ENCODE results near the gene CDR2L. TPM values are rescaled to one million over a fixed set of nuclear protein-coding genes. Genes with fewer than 3 reads are reported as not detected.
"Not testable (repeated sequence)": the region's sequence is repeated elsewhere in the genome, so short reads cannot be mapped to it uniquely, and the experiment has no call there.

Gene CDR2L
- polyA plus RNA-seq, 3 donors: 8.0 to 11.4 (median 8.8) TPM

GRCh38 chr17:74972973-74973328 is 14.5 kb upstream of the CDR2L start:
- no peak for DNase-seq (ENCODE audit: extremely low read depth in 1 of 11, low read depth in 9 of 11, low spot score in 4 of 11)

- no peak for DNase-seq (ENCODE audit: extremely low read depth in 1 of 11, low read depth in 9 of 11, low spot score in 4 of 11)
Measured at GRCh38 chr17:74975943-74976342, 11.5 kb upstream of the CDR2L start.

- DNase-seq (ENCODE audit: extremely low read depth in 1 of 11, low read depth in 9 of 11, low spot score in 4 of 11): no peak
Measured at GRCh38 chr17:74977802-74978201, 9.6 kb upstream of the CDR2L start.

- no peak for DNase-seq (ENCODE audit: extremely low read depth in 1 of 11, low read depth in 9 of 11, low spot score in 4 of 11)
Measured at GRCh38 chr17:74978240-74978639, 9.2 kb upstream of the CDR2L start.

- DNase-seq (ENCODE audit: extremely low read depth in 1 of 11, low read depth in 9 of 11, low spot score in 4 of 11): no peak
Measured at GRCh38 chr17:74979408-74980146, 7.9 kb upstream of the CDR2L start.

- DNase-seq (ENCODE audit: extremely low read depth in 1 of 11, low read depth in 9 of 11, low spot score in 4 of 11): no peak
Measured at GRCh38 chr17:74981318-74981978, 6.0 kb upstream of the CDR2L start.

- DNase-seq (ENCODE audit: extremely low read depth in 1 of 11, low read depth in 9 of 11, low spot score in 4 of 11): peak in 8 of 11 donors; percentile 58 to 71 (median 66)
Measured at GRCh38 chr17:74981979-74982662, 5.3 kb upstream of the CDR2L start.

- DNase-seq (ENCODE audit: extremely low read depth in 1 of 11, low read depth in 9 of 11, low spot score in 4 of 11): not testable (repeated sequence)
Measured at GRCh38 chr17:74982663-74983313, 4.6 kb upstream of the CDR2L start.

- no peak for DNase-seq (ENCODE audit: extremely low read depth in 1 of 11, low read depth in 9 of 11, low spot score in 4 of 11)
Measured at GRCh38 chr17:74986206-74986576, 1.2 kb upstream of the CDR2L start.

GRCh38 chr17:74987909-74988711 is 678 bp downstream of the CDR2L start:
- DNase-seq (ENCODE audit: extremely low read depth in 1 of 11, low read depth in 9 of 11, low spot score in 4 of 11): peak in 6 of 11 donors; percentile 51 to 82 (median 74)

- DNase-seq (ENCODE audit: extremely low read depth in 1 of 11, low read depth in 9 of 11, low spot score in 4 of 11): no peak
Measured at GRCh38 chr17:74990581-74991105, 3.2 kb downstream of the CDR2L start.

GRCh38 chr17:74992223-74992622 is 4.8 kb downstream of the CDR2L start:
- DNase-seq (ENCODE audit: extremely low read depth in 1 of 11, low read depth in 9 of 11, low spot score in 4 of 11): no peak

GRCh38 chr17:74994440-74994839 is 7.0 kb downstream of the CDR2L start:
- no peak for DNase-seq (ENCODE audit: extremely low read depth in 1 of 11, low read depth in 9 of 11, low spot score in 4 of 11)

- DNase-seq (ENCODE audit: extremely low read depth in 1 of 11, low read depth in 9 of 11, low spot score in 4 of 11): no peak
Measured at GRCh38 chr17:74995847-74996246, 8.4 kb downstream of the CDR2L start.

GRCh38 chr17:74998783-74999182 is 11.4 kb downstream of the CDR2L start:
- DNase-seq (ENCODE audit: extremely low read depth in 1 of 11, low read depth in 9 of 11, low spot score in 4 of 11): no peak

GRCh38 chr17:74999523-74999922 is 12.1 kb downstream of the CDR2L start:
- DNase-seq (ENCODE audit: extremely low read depth in 1 of 11, low read depth in 9 of 11, low spot score in 4 of 11): no peak

GRCh38 chr17:75001915-75002843 is 14.7 kb downstream of the CDR2L start:
- DNase-seq (ENCODE audit: extremely low read depth in 1 of 11, low read depth in 9 of 11, low spot score in 4 of 11): no peak
